ENCODE results near the gene GAREM1. TPM values are rescaled to one million over a fixed set of nuclear protein-coding genes. Genes with fewer than 3 reads are reported as not detected.

The GAREM1 gene
- total RNA-seq, 6 donors from 2014 or later, result 8.1 to 21.0 (median 13.7) TPM

GRCh38 chr18:32371384-32371783, 99.3 kb downstream of the GAREM1 start:
- Histone ChIP-seq H3K4me3 (no peak overlapping the region), H3K36me3 (no peaks in the 10 kb centered on the region), H3K9me3 (no peaks in the 10 kb centered on the region), H3K4me1 (peaks cover 0 to 11% (median 6%) of the 10 kb centered on the region in 4 donors), H3K27me3 (no peaks in the 10 kb centered on the region), H3K27ac (peak overlapping the region; percentile 45 to 72 (median 63))
- no peak for TF ChIP-seq POLR2AphosphoS5 (IDR thresholded peaks at IDR 0.05)
- TF ChIP-seq POLR2A (IDR thresholded peaks at IDR 0.05), result no peak
- DNase-seq (no peak), ATAC-seq (ENCODE audit: low FRiP score in 2 of 2) (no peak)
- WGBS, 2 donors, result 56 to 74% methylated on average over 2 of the region's 2 CpGs

GRCh38 chr18:32368991-32369390, 101.7 kb downstream of the GAREM1 start:
- ATAC-seq (ENCODE audit: low FRiP score in 2 of 2), result no peak
- Histone ChIP-seq H3K4me1 (peaks cover 0 to 16% (median 6%) of the 10 kb centered on the region in 4 donors), H3K4me3 (no peak overlapping the region), H3K9me3 (no peaks in the 10 kb centered on the region), H3K27ac (no peak overlapping the region), H3K27me3 (no peaks in the 10 kb centered on the region), H3K36me3 (no peaks in the 10 kb centered on the region)
- DNase-seq, result no peak
- no peak for TF ChIP-seq POLR2AphosphoS5 (IDR thresholded peaks at IDR 0.05)
- TF ChIP-seq EP300 (IDR thresholded peaks at IDR 0.05), result no peak
- TF ChIP-seq POLR2A (IDR thresholded peaks at IDR 0.05), result no peak
- TF ChIP-seq CTCF (IDR thresholded peaks at IDR 0.05), result no peak
- 88 to 93% methylated on average over 4 of the region's 4 CpGs for WGBS, 2 donors

- peaks cover 0 to 16% (median 2%) of the 10 kb centered on the region in 4 donors for H3K4me1 ChIP-seq
- ATAC-seq (ENCODE audit: low FRiP score in 2 of 2) (no peak), DNase-seq (no peak)
- no peaks in the 10 kb centered on the region for H3K36me3 ChIP-seq
- H3K27me3 ChIP-seq, result no peaks in the 10 kb centered on the region
- peak overlapping the region in 2 of 4 donors; percentile 30 to 37 for H3K27ac ChIP-seq
- H3K9me3 ChIP-seq, result no peaks in the 10 kb centered on the region
- no peak overlapping the region for H3K4me3 ChIP-seq
- TF ChIP-seq POLR2A (IDR thresholded peaks at IDR 0.05) (no peak), EP300 (IDR thresholded peaks at IDR 0.05) (peak in 1 of 4 donors; percentile 21), POLR2AphosphoS5 (IDR thresholded peaks at IDR 0.05) (peak in 1 of 2 donors; percentile 26), CTCF (IDR thresholded peaks at IDR 0.05) (no peak)
Measured at GRCh38 chr18:32368170-32368569, 102.5 kb downstream of the GAREM1 start.

- H3K36me3 ChIP-seq, result no peaks in the 10 kb centered on the region
- ATAC-seq (ENCODE audit: low FRiP score in 2 of 2), result peak in 1 of 2 donors; percentile 59
- TF ChIP-seq POLR2A (IDR thresholded peaks at IDR 0.05), result no peak
- no peak for TF ChIP-seq POLR2AphosphoS5 (IDR thresholded peaks at IDR 0.05)
- TF ChIP-seq CTCF (IDR thresholded peaks at IDR 0.05), result no peak
- no peak for TF ChIP-seq EP300 (IDR thresholded peaks at IDR 0.05)
Measured at GRCh38 chr18:32366586-32367538, 103.8 kb downstream of the GAREM1 start.

GRCh38 chr18:32362484-32362883, 108.2 kb downstream of the GAREM1 start:
- Histone ChIP-seq H3K27me3 (no peaks in the 10 kb centered on the region), H3K4me1 (peaks cover 0 to 15% (median 1%) of the 10 kb centered on the region in 4 donors), H3K9me3 (no peaks in the 10 kb centered on the region), H3K4me3 (no peak overlapping the region), H3K36me3 (no peaks in the 10 kb centered on the region), H3K27ac (no peak overlapping the region)
- TF ChIP-seq POLR2AphosphoS5 (IDR thresholded peaks at IDR 0.05) (no peak), EP300 (IDR thresholded peaks at IDR 0.05) (no peak), POLR2A (IDR thresholded peaks at IDR 0.05) (no peak), CTCF (IDR thresholded peaks at IDR 0.05) (no peak)
- WGBS, 2 donors, result 46 to 65% methylated on average over 1 of the region's 1 CpG
- no peak for ATAC-seq (ENCODE audit: low FRiP score in 2 of 2)
- DNase-seq, result no peak

More at GRCh38 chr18:32366586-32367538, 103.8 kb downstream of the GAREM1 start:
- Histone ChIP-seq H3K4me3 (no peak overlapping the region), H3K27ac (peak overlapping the region in 2 of 4 donors; percentile 24 to 37), H3K9me3 (no peaks in the 10 kb centered on the region), H3K27me3 (no peaks in the 10 kb centered on the region), H3K4me1 (peaks cover 0 to 14% (median 1%) of the 10 kb centered on the region in 4 donors)
- WGBS, 2 donors, result 60 to 63% methylated on average over 1 of the region's 1 CpG
- no peak for DNase-seq

All from upper lobe of left lung (tissue), 6 donors.